GM21717 (cell line): ENCODE measurements around the gene FXYD6.

Experiments used
- ATAC-seq: cut with Tn5 transposase; IDR thresholded peaks from one replicate; pipeline ENCODE4 v1.9.1; 2021; ENCODE audit warnings: mild to moderate bottlenecking, moderate library complexity; ENCODE audit not compliant: unreplicated experiment

FXYD6 gene

GRCh38 chr11:117910941-117911655 lies 34.6 kb upstream of the FXYD6 start:
- no peak for ATAC-seq

GRCh38 chr11:117910525-117910924 lies 34.1 kb upstream of the FXYD6 start:
- no peak for ATAC-seq

GRCh38 chr11:117909611-117910382 lies 33.3 kb upstream of the FXYD6 start:
- ATAC-seq, result no peak

- no peak for ATAC-seq
These were observed 32.6 kb upstream of the FXYD6 start for GRCh38 chr11:117908959-117909610.

- ATAC-seq, result no peak
These were observed 31.8 kb upstream of the FXYD6 start for GRCh38 chr11:117908109-117908895.

GRCh38 chr11:117907276-117908108 lies 31.0 kb upstream of the FXYD6 start:
- ATAC-seq, result no peak

GRCh38 chr11:117906710-117907109 lies 30.3 kb upstream of the FXYD6 start:
- no peak for ATAC-seq

GRCh38 chr11:117906126-117906525 lies 29.7 kb upstream of the FXYD6 start:
- ATAC-seq, result no peak

- no peak for ATAC-seq
These were observed 29.1 kb upstream of the FXYD6 start for GRCh38 chr11:117905524-117905923.

GRCh38 chr11:117903505-117904382 lies 27.3 kb upstream of the FXYD6 start:
- no peak for ATAC-seq

- ATAC-seq, result no peak
These were observed 25.8 kb upstream of the FXYD6 start for GRCh38 chr11:117902001-117902845.

GRCh38 chr11:117901601-117902000 lies 25.1 kb upstream of the FXYD6 start:
- no peak for ATAC-seq

- no peak for ATAC-seq
These were observed 24.4 kb upstream of the FXYD6 start for GRCh38 chr11:117900720-117901440.

GRCh38 chr11:117900121-117900648 lies 23.7 kb upstream of the FXYD6 start:
- no peak for ATAC-seq

- no peak for ATAC-seq
These were observed 21.6 kb upstream of the FXYD6 start for GRCh38 chr11:117898059-117898458.

- ATAC-seq, result no peak
These were observed 16.2 kb upstream of the FXYD6 start for GRCh38 chr11:117892651-117893050.

- no peak for ATAC-seq
These were observed 14.9 kb upstream of the FXYD6 start for GRCh38 chr11:117891362-117891761.
